ENCODE measurements around the gene NIPAL4.

The NIPAL4 gene

GRCh38 chr5:157518963-157519362 is 59.0 kb downstream of the NIPAL4 start:
- DNase-seq: no peak

DNA sequence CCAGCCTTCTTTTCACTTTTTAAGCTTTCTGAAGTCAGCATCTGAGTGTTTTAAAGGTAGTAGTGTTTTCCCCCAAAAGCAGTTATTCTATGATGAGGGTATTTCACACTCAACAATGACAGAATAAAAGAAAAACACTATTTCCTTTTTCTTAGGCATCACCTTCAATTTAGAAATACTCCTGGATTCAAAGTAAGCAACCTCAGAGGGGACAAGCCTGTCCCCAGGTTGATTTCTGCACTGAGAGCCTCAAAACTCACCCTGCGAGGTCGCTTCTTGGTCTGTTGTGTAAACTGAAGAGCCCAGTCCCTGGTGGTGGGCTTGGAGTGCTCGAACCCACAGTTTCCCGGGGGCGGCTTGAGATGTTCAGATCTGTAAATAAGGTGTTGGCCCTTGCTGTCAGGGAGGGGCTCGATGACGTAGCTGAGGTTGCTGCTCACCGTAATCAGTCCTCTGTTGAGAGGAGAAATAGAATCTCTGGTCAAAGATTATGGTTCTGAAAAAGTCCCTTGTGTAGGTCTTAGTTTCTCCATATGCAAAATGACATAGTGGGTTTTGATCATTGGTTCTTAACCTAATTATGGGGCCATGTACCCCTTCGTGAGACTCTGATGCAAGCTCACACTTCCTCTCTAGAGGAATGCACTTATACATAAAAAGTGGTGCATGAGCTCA is 59.7 kb downstream of the NIPAL4 start:
- DNase-seq: no peak

GRCh38 chr5:157520911-157521703 is 61.1 kb downstream of the NIPAL4 start:
- DNase-seq: no peak

DNA sequence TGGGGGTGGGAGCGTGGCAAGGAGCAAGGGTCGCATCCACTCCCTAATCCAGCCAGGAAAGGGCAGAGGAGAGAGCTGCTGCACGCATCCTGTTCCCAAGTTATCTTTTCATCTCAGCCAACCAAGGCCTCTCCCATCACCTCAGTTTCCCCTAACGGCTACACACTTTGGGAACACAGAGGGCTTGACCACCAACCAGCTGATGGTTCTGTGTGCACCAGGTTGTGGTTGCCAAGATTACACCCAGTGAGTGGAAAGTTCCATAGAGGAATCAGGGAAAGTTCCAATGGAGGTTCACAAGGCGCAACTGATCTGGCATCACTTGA is 61.7 kb downstream of the NIPAL4 start:
- no peak for DNase-seq

DNA sequence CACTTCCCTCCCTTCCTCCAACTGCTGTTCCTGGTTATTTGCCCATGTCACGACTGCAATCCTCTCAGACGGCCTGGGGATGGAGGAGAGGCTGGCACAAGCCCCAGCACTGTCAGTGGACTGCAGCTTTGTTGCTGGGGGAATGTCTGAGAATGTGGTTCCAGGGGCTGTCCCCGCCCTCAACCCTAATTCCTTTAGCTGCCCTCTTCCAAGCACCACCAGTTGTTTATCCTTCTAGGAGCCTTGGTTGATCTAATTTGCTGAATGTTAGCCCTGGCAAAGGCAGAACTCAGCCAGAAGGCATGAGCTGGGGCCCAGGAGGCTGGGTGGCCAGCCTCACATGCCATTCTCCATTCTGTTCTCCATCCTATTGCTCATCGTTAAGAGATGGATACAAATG is 64.0 kb downstream of the NIPAL4 start:
- no peak for DNase-seq

All from inflammatory macrophage treated with lipopolysaccharide for 1 hour (primary cell).